ENCODE results near the gene FANCB. TPM values are rescaled to one million over a fixed set of nuclear protein-coding genes. Genes with fewer than 3 reads are reported as not detected.

The FANCB gene
- total and polyA plus RNA-seq, 2 donors (not counting 1 experiment from before 2014, with no cell fraction given): 1.5 to 7.3 TPM

- Histone ChIP-seq H3K4me1 (ENCODE audit: control insufficient read depth, extremely low read depth, insufficient read depth, low read length) (no peaks in the 10 kb centered on the region), H3K27ac (ENCODE audit: insufficient read depth, low read length) (no peak overlapping the region), H4K20me1 (ENCODE audit: control insufficient read depth, extremely low read depth, insufficient read depth, low read length) (no peaks in the 10 kb centered on the region), H3K36me3 (ENCODE audit: control insufficient read depth, insufficient read depth, low read length) (no peaks in the 10 kb centered on the region), H3K4me2 (ENCODE audit: extremely low read depth, insufficient read depth, low read length) (peak overlapping the region; percentile 54), H2AFZ (ENCODE audit: low read length) (no peak overlapping the region), H3K4me3 (replicated peaks in 1 of 4; ENCODE audit: control extremely low read depth in 1 of 4, insufficient read depth in 1 of 4, low read depth in 3 of 4, low read length in 4 of 4) (peak overlapping the region in 1 of 4 experiments; percentile 40), H3K79me2 (ENCODE audit: control insufficient read depth, insufficient read depth, low read length) (peaks cover 25% of the 10 kb centered on the region), H3K9me3 (ENCODE audit: control insufficient read depth, insufficient read depth, low read depth, low read length) (no peaks in the 10 kb centered on the region), H3K27me3 (ENCODE audit: control insufficient read depth, insufficient read depth, low read length) (no peaks in the 10 kb centered on the region), H3K9ac (ENCODE audit: insufficient read depth, low read length) (no peak overlapping the region)
- no peak for DNase-seq (ENCODE audit: low read depth in 2 of 2)
- TF ChIP-seq EZH2 (IDR thresholded peaks at IDR 0.05; ENCODE audit: low read length, missing control alignments) (no peak), CTCF (conservative IDR thresholded peaks at IDR 0.05 in 1 of 2, IDR thresholded peaks at IDR 0.05 in 1 of 2; ENCODE audit: low read depth in 1 of 2, low read length in 2 of 2) (no peak)
These were observed 1.1 kb downstream of the FANCB start for GRCh38 chrX:14871767-14872166.

DNA sequence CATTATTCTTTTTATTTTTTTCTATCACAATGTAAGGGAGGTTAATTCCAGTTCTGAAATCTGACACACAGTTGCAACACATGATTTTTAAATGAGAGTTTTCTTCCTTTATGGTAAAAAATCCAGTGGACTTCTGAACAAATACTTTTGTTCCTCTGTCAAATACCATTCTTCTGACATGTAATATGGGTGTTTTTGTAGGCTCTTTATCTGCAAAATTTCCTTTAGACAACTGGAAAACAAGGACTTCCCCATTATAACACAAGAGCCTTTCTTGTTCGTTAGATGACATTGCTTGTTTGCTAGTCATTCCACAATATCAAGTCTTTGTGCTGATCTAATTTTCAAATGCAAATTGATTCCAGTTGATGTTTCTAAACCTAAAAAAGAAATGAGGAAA is 7.7 kb downstream of the FANCB start:
- peak; percentile 28 to 63 for DNase-seq (ENCODE audit: low read depth in 2 of 2)
- Histone ChIP-seq H3K4me2 (ENCODE audit: extremely low read depth, insufficient read depth, low read length) (no peak overlapping the region), H3K4me1 (ENCODE audit: control insufficient read depth, extremely low read depth, insufficient read depth, low read length) (no peaks in the 10 kb centered on the region)

GRCh38 chrX:14864631-14865030 is 8.2 kb downstream of the FANCB start:
- peak; percentile 54 to 56 for DNase-seq (ENCODE audit: low read depth in 2 of 2)
- Histone ChIP-seq H3K4me1 (ENCODE audit: control insufficient read depth, extremely low read depth, insufficient read depth, low read length) (no peaks in the 10 kb centered on the region), H3K79me2 (ENCODE audit: control insufficient read depth, insufficient read depth, low read length) (peaks cover 8% of the 10 kb centered on the region), H3K9me3 (ENCODE audit: control insufficient read depth, insufficient read depth, low read depth, low read length) (no peaks in the 10 kb centered on the region), H3K27ac (ENCODE audit: insufficient read depth, low read length) (no peak overlapping the region), H3K27me3 (ENCODE audit: control insufficient read depth, insufficient read depth, low read length) (no peaks in the 10 kb centered on the region), H3K4me3 (replicated peaks in 1 of 4; ENCODE audit: control extremely low read depth in 1 of 4, insufficient read depth in 1 of 4, low read depth in 3 of 4, low read length in 4 of 4) (no peak overlapping the region), H3K4me2 (ENCODE audit: extremely low read depth, insufficient read depth, low read length) (peak overlapping the region; percentile 35), H2AFZ (ENCODE audit: low read length) (no peak overlapping the region), H3K36me3 (ENCODE audit: control insufficient read depth, insufficient read depth, low read length) (no peaks in the 10 kb centered on the region), H3K9ac (ENCODE audit: insufficient read depth, low read length) (no peak overlapping the region), H4K20me1 (ENCODE audit: control insufficient read depth, extremely low read depth, insufficient read depth, low read length) (no peaks in the 10 kb centered on the region)
- no peak for TF ChIP-seq CTCF (conservative IDR thresholded peaks at IDR 0.05 in 1 of 2, IDR thresholded peaks at IDR 0.05 in 1 of 2; ENCODE audit: low read depth in 1 of 2, low read length in 2 of 2)
- TF ChIP-seq EZH2 (IDR thresholded peaks at IDR 0.05; ENCODE audit: low read length, missing control alignments): no peak

More for the DNA sequence above, 7.7 kb downstream of the FANCB start:
- no peak overlapping the region for H3K4me3 ChIP-seq (replicated peaks in 1 of 4; ENCODE audit: control extremely low read depth in 1 of 4, insufficient read depth in 1 of 4, low read depth in 3 of 4, low read length in 4 of 4)
- H3K36me3 ChIP-seq (ENCODE audit: control insufficient read depth, insufficient read depth, low read length): no peaks in the 10 kb centered on the region
- peaks cover 8% of the 10 kb centered on the region for H3K79me2 ChIP-seq (ENCODE audit: control insufficient read depth, insufficient read depth, low read length)
- H3K27me3 ChIP-seq (ENCODE audit: control insufficient read depth, insufficient read depth, low read length): no peaks in the 10 kb centered on the region
- no peaks in the 10 kb centered on the region for H4K20me1 ChIP-seq (ENCODE audit: control insufficient read depth, extremely low read depth, insufficient read depth, low read length)
- no peaks in the 10 kb centered on the region for H3K9me3 ChIP-seq (ENCODE audit: control insufficient read depth, insufficient read depth, low read depth, low read length)
- H3K27ac ChIP-seq (ENCODE audit: insufficient read depth, low read length): no peak overlapping the region
- no peak for TF ChIP-seq EZH2 (IDR thresholded peaks at IDR 0.05; ENCODE audit: low read length, missing control alignments)
- TF ChIP-seq CTCF (conservative IDR thresholded peaks at IDR 0.05 in 1 of 2, IDR thresholded peaks at IDR 0.05 in 1 of 2; ENCODE audit: low read depth in 1 of 2, low read length in 2 of 2): no peak
- H2AFZ ChIP-seq (ENCODE audit: low read length): no peak overlapping the region
- no peak overlapping the region for H3K9ac ChIP-seq (ENCODE audit: insufficient read depth, low read length)
